SH-SY5Y (cell line): ENCODE data around the gene TTC21B.

ENCODE experiments used
- GATA2 ChIP-seq: IDR thresholded peaks from 2 replicates; pipeline ENCODE4 v1.6.1; 2011; ENCODE audit warnings: mild to moderate bottlenecking, low read depth, low read length
- GATA3 ChIP-seq: IDR thresholded peaks from 2 replicates; pipeline ENCODE4 v1.6.1; 2011; ENCODE audit warnings: low read depth, mild to moderate bottlenecking, low read length, moderate library complexity

DNA sequence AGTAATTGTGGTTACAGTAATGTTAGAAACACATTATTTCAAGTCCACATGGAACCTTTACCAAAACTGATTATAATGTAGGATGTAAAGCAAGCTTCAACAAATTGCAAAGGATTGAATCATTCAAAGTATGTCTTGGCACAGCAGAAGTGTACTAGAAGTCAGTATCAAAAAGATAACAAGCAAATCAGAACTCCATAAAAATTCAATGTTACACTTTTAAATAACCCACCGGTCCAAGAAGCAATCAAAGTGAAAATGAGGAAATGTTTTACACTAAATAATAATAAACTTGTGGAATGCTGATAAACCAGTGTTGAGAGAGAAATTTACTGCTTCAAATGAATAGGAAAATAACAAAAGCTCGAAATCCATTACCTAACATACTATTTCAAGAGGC, 47.7 kb downstream of the TTC21B start:
- TF ChIP-seq GATA2 (no peak), GATA3 (no peak)
